Right atrium auricular region (tissue), 2 donors: ENCODE results near the gene CNPY1. TPM values are rescaled to one million over a fixed set of nuclear protein-coding genes. Genes with fewer than 3 reads are reported as not detected.

ENCODE experiments used
- DNase-seq: peaks from one replicate; pipeline ENCODE4 v3.0.0-alpha.2; 2019; ENCODE audit warnings: low spot score
- H3K27ac ChIP-seq, 2 donors: fragments of 200-600 bp; sonication (generic); 1 replicate in 1 of 2; 2 replicates in 1 of 2; pipeline ENCODE4 v1.5.1; 2016 to 2019
- H3K27me3 ChIP-seq, 2 donors: fragments of 200-600 bp; sonication (generic); one replicate each; pipeline versions ENCODE4 v1.5.1 to v1.6.0; 2017 to 2019
- H3K36me3 ChIP-seq: fragments of 200-600 bp; sonication (generic); one replicate; pipeline ENCODE4 v1.5.1; 2016
- H3K4me1 ChIP-seq, 2 donors: fragments of 200-600 bp; sonication (generic); one replicate each; pipeline versions ENCODE4 v1.5.1 to v1.6.0; 2017 to 2019
- H3K4me3 ChIP-seq, 2 donors: fragments of 200-600 bp; sonication (generic); 1 replicate in 1 of 2; 2 replicates in 1 of 2; pipeline ENCODE4 v1.5.1; 2017 to 2019; ENCODE audit warnings: mild to moderate bottlenecking in 1 of 2, moderate library complexity in 1 of 2
- H3K9me3 ChIP-seq, 2 donors: fragments of 200-600 bp; sonication (generic); one replicate each; pipeline ENCODE4 v1.5.1; 2019
- total RNA-seq, 2 donors: library from RNA; depleted of rRNA; stranded (reverse); fragments of >200 nt; gene quantifications; one replicate each; pipeline ENCODE4 v1.1.0, GENCODE V29; 2016
- TF ChIP-seq, protein P1 (sequence below), 2 donors: fragments of 200-600 bp; sonication (generic); IDR thresholded peaks; one replicate each; pipeline ENCODE4 v1.5.1; 2019; ENCODE audit warnings: antibody characterized with exemption in 2 of 2

CNPY1 gene
- total RNA-seq, 2 donors from 2014 or later: not detected

DNA sequence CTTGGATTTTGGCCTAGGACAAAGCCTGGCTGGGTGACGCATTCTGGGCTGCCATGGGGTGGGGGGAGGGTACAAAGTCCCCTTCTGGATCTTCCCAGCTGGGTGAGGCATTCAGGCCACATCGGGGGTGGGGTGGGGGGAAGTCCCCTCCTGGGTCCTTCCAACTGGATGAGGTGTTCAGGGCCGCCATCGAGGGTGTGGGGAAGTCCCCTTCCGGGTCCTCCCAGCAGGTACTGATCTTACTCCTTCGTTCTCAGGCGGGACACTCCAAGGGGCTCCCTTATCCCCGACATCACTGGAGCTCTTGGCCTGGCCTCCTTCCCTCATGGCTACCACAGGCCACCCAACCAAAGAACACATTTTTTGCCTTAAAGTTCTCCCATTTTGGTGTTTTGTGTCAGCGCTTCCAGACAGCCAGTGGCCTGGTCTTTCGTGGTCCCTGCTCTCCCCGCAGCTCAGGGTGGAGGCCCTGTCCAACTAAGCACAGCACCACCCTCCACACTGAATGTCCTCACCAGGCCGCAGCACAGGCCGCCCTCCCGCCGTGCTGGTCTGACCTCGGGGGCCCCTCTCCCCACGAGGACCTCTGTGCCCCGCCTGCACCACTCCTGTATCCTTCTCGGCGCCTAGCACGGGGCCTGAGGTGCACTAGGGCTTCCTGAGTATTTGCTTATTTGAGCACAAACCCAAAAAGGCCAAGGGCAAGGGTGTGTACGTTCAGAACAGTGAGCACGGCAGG is 49.9 kb downstream of the CNPY1 start:
- H3K4me3 ChIP-seq: no peak overlapping the region
- TF ChIP-seq, protein P1, sequence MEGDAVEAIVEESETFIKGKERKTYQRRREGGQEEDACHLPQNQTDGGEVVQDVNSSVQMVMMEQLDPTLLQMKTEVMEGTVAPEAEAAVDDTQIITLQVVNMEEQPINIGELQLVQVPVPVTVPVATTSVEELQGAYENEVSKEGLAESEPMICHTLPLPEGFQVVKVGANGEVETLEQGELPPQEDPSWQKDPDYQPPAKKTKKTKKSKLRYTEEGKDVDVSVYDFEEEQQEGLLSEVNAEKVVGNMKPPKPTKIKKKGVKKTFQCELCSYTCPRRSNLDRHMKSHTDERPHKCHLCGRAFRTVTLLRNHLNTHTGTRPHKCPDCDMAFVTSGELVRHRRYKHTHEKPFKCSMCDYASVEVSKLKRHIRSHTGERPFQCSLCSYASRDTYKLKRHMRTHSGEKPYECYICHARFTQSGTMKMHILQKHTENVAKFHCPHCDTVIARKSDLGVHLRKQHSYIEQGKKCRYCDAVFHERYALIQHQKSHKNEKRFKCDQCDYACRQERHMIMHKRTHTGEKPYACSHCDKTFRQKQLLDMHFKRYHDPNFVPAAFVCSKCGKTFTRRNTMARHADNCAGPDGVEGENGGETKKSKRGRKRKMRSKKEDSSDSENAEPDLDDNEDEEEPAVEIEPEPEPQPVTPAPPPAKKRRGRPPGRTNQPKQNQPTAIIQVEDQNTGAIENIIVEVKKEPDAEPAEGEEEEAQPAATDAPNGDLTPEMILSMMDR (IDR thresholded peaks at IDR 0.05): no peak
- no peak overlapping the region for H3K27ac ChIP-seq
- DNase-seq: no peak
- H3K36me3 ChIP-seq: no peaks in the 10 kb centered on the region
- no peaks in the 10 kb centered on the region for H3K27me3 ChIP-seq
- H3K9me3 ChIP-seq: no peaks in the 10 kb centered on the region
- no peaks in the 10 kb centered on the region for H3K4me1 ChIP-seq

DNA sequence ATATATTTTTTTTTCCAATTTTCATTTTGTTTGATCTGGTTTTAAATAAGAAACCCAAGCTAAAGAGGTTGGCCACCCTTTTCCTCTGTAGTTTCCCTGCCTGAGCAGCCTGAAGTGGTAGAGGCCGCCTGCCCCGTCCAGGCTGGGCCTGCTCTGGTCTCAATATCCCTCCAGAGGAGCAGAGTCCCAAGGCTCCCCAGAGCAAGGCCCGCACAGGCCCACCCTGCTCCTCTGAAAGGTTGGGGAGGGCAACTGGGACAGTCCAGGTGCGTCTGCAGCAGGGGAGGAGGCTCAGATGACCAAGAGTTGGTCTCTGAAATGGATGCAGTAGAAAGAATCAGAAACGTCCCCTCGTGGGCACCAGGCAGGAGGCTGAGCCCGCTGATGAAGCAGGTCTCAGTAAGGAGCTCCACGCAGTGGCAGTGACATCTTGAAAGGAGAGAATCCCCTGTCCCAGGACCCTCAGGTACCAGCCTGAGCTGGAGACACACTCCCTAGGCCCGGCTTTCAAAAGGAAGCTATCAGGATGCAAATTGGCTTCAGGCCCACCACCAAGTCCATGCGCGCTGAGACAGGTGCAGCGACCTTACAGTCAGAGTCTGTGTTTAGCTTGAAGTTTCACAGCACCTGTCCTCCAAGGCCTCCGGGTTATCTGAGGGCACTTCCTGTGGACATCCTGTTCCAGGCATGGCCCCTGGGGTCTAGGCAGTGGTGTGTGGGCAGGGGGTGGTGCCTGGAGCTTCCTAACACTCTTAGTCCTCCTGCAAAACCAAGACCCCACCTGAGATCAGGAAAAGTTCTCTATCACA is 50.7 kb downstream of the CNPY1 start:
- no peak overlapping the region for H3K4me3 ChIP-seq
- H3K4me1 ChIP-seq: no peaks in the 10 kb centered on the region
- TF ChIP-seq, protein P1 (IDR thresholded peaks at IDR 0.05): no peak
- no peaks in the 10 kb centered on the region for H3K36me3 ChIP-seq
- no peak overlapping the region for H3K27ac ChIP-seq
- no peaks in the 10 kb centered on the region for H3K9me3 ChIP-seq
- no peaks in the 10 kb centered on the region for H3K27me3 ChIP-seq
- DNase-seq: no peak

GRCh38 chr7:155494551-155494950 is 51.8 kb downstream of the CNPY1 start:
- H3K27me3 ChIP-seq: peaks cover 0 to 4% of the 10 kb centered on the region in 2 donors
- H3K36me3 ChIP-seq: no peaks in the 10 kb centered on the region
- H3K4me1 ChIP-seq: no peaks in the 10 kb centered on the region
- H3K9me3 ChIP-seq: no peaks in the 10 kb centered on the region
- H3K27ac ChIP-seq: no peak overlapping the region
- H3K4me3 ChIP-seq: no peak overlapping the region
- DNase-seq: no peak
- TF ChIP-seq, protein P1 (IDR thresholded peaks at IDR 0.05): no peak

GRCh38 chr7:155493744-155494538 is 52.4 kb downstream of the CNPY1 start:
- H3K36me3 ChIP-seq: no peaks in the 10 kb centered on the region
- H3K4me3 ChIP-seq: no peak overlapping the region
- H3K27ac ChIP-seq: no peak overlapping the region
- TF ChIP-seq, protein P1 (IDR thresholded peaks at IDR 0.05): no peak
- DNase-seq: no peak
- H3K27me3 ChIP-seq: peaks cover 0 to 4% of the 10 kb centered on the region in 2 donors
- H3K9me3 ChIP-seq: no peaks in the 10 kb centered on the region
- H3K4me1 ChIP-seq: no peaks in the 10 kb centered on the region

DNA sequence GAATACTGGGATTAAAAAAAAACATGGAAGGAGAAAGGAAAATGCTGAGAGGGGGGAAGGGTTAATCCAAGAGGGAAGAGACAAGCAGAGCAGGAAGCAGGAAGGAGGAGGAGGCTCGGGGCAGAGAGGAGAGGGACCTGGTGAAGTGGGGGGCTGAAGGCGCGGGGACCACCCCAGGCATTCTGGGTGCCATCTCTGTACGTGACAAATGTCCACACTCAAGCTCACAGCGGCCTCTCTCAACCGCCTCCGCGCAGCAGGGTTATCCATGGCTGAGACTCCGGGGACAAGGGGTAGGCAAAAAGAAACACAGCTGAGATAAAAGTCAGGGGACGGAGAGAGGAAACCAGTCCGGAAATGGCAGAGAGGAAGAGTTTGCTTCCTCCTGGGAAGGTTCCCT is 54.5 kb downstream of the CNPY1 start:
- DNase-seq: no peak
- Histone ChIP-seq H3K27ac (no peak overlapping the region), H3K27me3 (peaks cover 0 to 4% of the 10 kb centered on the region in 2 donors), H3K4me3 (no peak overlapping the region), H3K4me1 (no peaks in the 10 kb centered on the region), H3K9me3 (no peaks in the 10 kb centered on the region), H3K36me3 (no peaks in the 10 kb centered on the region)
- TF ChIP-seq, protein P1 (IDR thresholded peaks at IDR 0.05): no peak
